Heart left ventricle (tissue), 13 donors: ENCODE measurements around the gene EMC10.

Experiments
- POLR2A ChIP-seq, 2 donors: fragments of 450-650 bp; IDR thresholded peaks; one replicate each; pipeline ENCODE4 v1.6.1; 2017; ENCODE audit warnings: antibody characterized with exemption in 2 of 2, mild to moderate bottlenecking in 2 of 2, moderate library complexity in 2 of 2
- TF ChIP-seq, protein P1 (sequence below), 12 donors: fragments of 200-600 bp; sonication (generic) in 4 of 12; IDR thresholded peaks; one replicate each; pipeline versions ENCODE4 v1.5.0 to v1.8.0; 2018 to 2022; ENCODE audit warnings: antibody characterized with exemption in 12 of 12, mild to moderate bottlenecking in 5 of 12
- donor health status: ischemic (EF 13 %, LVEDD 7.1; RV severe dilation, severe dysfunction).
- donor health status: DM: no; HTN: yes; CAD: no.
- donor health status: DM: no; HTN: no; CAD: no.
- donor health status: ischemic (EF 25% LVEDD 6.9; RV normal size, moderate dysfunction).
- donor health status: ischemic (EF 25% LVEDD 5.7; RV mildly dilated, moderate dysfunction).
- donor health status: ischemic (EF 35%, LVEDD 5.7; RV mildly dilated, moderate dysfunction).
- donor health status: nonischemic (EF 11% LVEDD 7.7; RV severe dilation, severe dysfunction).
- donor health status: DM: yes; HTN: yes; CAD: no.
- donor health status: PGD.
- donor health status: ischemic (EF 29% LVEDD 5.4; RV normal size, mild dysfunction).
- donor health status: nonischemic (EF 23%, LVEDD 6.1; RV moderate dilation, normal function).

DNA sequence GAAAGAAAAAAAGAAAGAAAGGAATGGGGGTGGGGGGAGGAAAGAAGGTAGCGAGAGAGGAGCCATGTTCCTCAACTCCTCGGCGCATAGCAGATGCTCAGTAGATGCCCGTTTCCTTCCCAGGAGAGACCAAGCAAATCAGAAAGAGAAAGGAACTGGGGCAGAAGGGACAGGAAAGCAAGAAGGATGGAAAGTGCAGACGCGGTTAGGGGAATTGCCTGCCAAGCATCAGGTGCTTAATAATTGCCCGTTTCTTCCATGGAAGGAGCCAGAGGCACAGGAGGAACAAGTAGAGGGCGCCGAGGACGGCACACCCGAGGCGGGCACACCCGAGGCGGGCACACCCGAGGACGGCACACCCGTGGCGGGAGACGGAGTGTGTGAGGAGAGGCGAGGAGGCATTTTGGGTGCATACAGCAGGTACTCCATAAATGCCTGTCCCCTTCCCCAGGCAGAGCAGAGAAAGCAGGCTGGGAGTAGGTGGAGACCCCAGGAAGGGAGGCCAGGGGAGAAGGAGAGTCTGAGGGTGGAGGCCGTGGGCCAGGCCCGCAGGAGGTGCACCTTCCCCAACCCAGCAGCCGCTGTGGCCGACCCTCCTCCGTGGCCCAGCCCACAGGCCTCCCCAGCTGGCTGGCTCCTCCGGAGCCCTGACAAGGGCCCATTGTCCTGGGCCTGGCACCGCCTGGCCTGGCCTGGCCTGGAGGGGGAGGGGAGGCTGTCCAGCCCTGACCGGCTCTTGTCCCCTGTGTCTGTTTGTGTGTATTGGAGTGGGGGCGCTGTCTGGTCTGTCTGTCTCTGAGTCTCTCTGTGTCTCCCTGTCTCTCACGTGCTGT, 20.1 kb downstream of the EMC10 start:
- TF ChIP-seq, protein P1, sequence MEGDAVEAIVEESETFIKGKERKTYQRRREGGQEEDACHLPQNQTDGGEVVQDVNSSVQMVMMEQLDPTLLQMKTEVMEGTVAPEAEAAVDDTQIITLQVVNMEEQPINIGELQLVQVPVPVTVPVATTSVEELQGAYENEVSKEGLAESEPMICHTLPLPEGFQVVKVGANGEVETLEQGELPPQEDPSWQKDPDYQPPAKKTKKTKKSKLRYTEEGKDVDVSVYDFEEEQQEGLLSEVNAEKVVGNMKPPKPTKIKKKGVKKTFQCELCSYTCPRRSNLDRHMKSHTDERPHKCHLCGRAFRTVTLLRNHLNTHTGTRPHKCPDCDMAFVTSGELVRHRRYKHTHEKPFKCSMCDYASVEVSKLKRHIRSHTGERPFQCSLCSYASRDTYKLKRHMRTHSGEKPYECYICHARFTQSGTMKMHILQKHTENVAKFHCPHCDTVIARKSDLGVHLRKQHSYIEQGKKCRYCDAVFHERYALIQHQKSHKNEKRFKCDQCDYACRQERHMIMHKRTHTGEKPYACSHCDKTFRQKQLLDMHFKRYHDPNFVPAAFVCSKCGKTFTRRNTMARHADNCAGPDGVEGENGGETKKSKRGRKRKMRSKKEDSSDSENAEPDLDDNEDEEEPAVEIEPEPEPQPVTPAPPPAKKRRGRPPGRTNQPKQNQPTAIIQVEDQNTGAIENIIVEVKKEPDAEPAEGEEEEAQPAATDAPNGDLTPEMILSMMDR (IDR thresholded peaks at IDR 0.05) = peak in 3 of 12 donors; percentile 10 to 17 (median 13)
- TF ChIP-seq POLR2A (IDR thresholded peaks at IDR 0.05) = peak in 1 of 2 donors; percentile 78
